HL-60/S4 treated with retinoic acid at 250 ng/mL for 4 days and 3 days (cell line): ENCODE measurements around the gene PDE2A.

Experiments used
- in situ Hi-C: fragments of 300-500 bp; cut with MboI; formaldehyde crosslinking; loops from 2 replicates; pipeline ENCODE4 v1.7.0; 2022; ENCODE audit warnings: low sequenced_read_pairs

Gene PDE2A

GRCh38 chr11:72595292-72595684 is 78.9 kb downstream of the PDE2A start:
- in situ Hi-C loops: no loop called here

- in situ Hi-C loops: no loop called here
These were observed 79.5 kb downstream of the PDE2A start for GRCh38 chr11:72594493-72595291.

- in situ Hi-C loops: no loop called here
These were observed 81.3 kb downstream of the PDE2A start for GRCh38 chr11:72592698-72593495.

- in situ Hi-C loops: no loop called here
These were observed 82.3 kb downstream of the PDE2A start for GRCh38 chr11:72591785-72592502.

GRCh38 chr11:72591023-72591422 is 83.2 kb downstream of the PDE2A start:
- in situ Hi-C loops: no loop called here

GRCh38 chr11:72589802-72590761 is 84.1 kb downstream of the PDE2A start:
- in situ Hi-C loops: loop anchor here (5.0 kb wide), 1 partner anchor 52 kb away; no protein-coding TSS in a partner anchor

- in situ Hi-C loops: loop anchor here (5.0 kb wide), 1 partner anchor 54 kb away; no protein-coding TSS in a partner anchor
These were observed 85.5 kb downstream of the PDE2A start for GRCh38 chr11:72588421-72589410.

- in situ Hi-C loops: loop anchor here (5.0 kb wide), 1 partner anchor 55 kb away; no protein-coding TSS in a partner anchor
These were observed 86.5 kb downstream of the PDE2A start for GRCh38 chr11:72587696-72588095.

GRCh38 chr11:72586321-72587090 is 87.7 kb downstream of the PDE2A start:
- in situ Hi-C loops: loop anchor here (5.0 kb wide), 1 partner anchor 56 kb away; no protein-coding TSS in a partner anchor

- in situ Hi-C loops: loop anchor here (5.0 kb wide), 1 partner anchor 56 kb away; no protein-coding TSS in a partner anchor
These were observed 88.4 kb downstream of the PDE2A start for GRCh38 chr11:72585762-72586311.

- in situ Hi-C loops: loop anchor here (5.0 kb wide), 1 partner anchor 57 kb away; no protein-coding TSS in a partner anchor
These were observed 89.2 kb downstream of the PDE2A start for GRCh38 chr11:72584939-72585597.

GRCh38 chr11:72584293-72584938 is 89.8 kb downstream of the PDE2A start:
- in situ Hi-C loops: no loop called here

- in situ Hi-C loops: no loop called here
These were observed 90.5 kb downstream of the PDE2A start for GRCh38 chr11:72583616-72584292.

- in situ Hi-C loops: no loop called here
These were observed 91.1 kb downstream of the PDE2A start for GRCh38 chr11:72583177-72583553.

- in situ Hi-C loops: no loop called here
These were observed 91.7 kb downstream of the PDE2A start for GRCh38 chr11:72582206-72583176.
